Mammary epithelial cell (primary cell): Measurements from ENCODE around the gene HIGD2B.

Experiments used
- EZH2 ChIP-seq: IDR thresholded peaks from 2 replicates; pipeline ENCODE4 v1.6.1; 2012; ENCODE audit warnings: low read length, inconsistent platforms, borderline replicate concordance
- TF ChIP-seq, protein P1 (sequence below), 2 donors: IDR thresholded peaks in 1 of 2; conservative IDR thresholded peaks in 1 of 2; 2 replicates each; pipeline ENCODE4 v1.5.1; 2011 to 2012; ENCODE audit warnings: inconsistent platforms in 2 of 2, low read length in 2 of 2, mild to moderate bottlenecking in 2 of 2, control low read depth in 1 of 2, low read depth in 1 of 2; ENCODE audit not compliant: insufficient read depth in 1 of 2; ENCODE audit errors: extremely low read depth in 1 of 2

DNA sequence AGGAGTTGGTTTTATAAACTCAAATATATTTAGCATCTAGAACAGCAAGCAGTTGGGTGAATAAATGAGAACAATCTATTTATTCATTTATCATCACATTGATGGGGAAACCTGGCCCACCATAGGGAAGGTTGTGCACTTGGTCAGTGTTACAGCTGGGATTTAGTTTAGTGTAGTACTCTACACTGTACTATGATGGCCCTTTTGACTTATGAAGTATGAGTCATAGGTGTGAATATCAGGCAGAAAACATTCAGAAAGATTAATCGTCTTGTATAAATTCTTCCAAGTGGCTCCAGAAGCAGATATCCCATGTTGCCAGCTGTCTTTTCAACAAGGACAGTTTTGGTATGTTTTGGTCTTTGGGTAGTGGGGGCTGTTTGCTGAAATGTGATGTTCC lies 38.0 kb upstream of the HIGD2B start:
- TF ChIP-seq, protein P1, sequence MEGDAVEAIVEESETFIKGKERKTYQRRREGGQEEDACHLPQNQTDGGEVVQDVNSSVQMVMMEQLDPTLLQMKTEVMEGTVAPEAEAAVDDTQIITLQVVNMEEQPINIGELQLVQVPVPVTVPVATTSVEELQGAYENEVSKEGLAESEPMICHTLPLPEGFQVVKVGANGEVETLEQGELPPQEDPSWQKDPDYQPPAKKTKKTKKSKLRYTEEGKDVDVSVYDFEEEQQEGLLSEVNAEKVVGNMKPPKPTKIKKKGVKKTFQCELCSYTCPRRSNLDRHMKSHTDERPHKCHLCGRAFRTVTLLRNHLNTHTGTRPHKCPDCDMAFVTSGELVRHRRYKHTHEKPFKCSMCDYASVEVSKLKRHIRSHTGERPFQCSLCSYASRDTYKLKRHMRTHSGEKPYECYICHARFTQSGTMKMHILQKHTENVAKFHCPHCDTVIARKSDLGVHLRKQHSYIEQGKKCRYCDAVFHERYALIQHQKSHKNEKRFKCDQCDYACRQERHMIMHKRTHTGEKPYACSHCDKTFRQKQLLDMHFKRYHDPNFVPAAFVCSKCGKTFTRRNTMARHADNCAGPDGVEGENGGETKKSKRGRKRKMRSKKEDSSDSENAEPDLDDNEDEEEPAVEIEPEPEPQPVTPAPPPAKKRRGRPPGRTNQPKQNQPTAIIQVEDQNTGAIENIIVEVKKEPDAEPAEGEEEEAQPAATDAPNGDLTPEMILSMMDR (conservative IDR thresholded peaks at IDR 0.05 in 1 of 2, IDR thresholded peaks at IDR 0.05 in 1 of 2; ENCODE audit: extremely low read depth in 1 of 2, insufficient read depth in 1 of 2, low read depth in 1 of 2, low read length in 2 of 2) = no peak
- TF ChIP-seq EZH2 = no peak
